Testis (tissue), 3 donors: Measurements from ENCODE around the gene CHRM2. TPM values are rescaled to one million over a fixed set of nuclear protein-coding genes. Genes with fewer than 3 reads are reported as not detected.

Experiments used
- DNase-seq: peaks from one replicate; pipeline ENCODE4 v3.0.0-alpha.2; 2019
- H3K27ac ChIP-seq, 2 donors: fragments of 200-600 bp; sonication (generic); one replicate each; pipeline ENCODE4 v1.5.1; 2019
- H3K27me3 ChIP-seq: fragments of 200-600 bp; sonication (generic); one replicate; pipeline ENCODE4 v1.5.1; 2019
- H3K36me3 ChIP-seq: fragments of 200-600 bp; sonication (generic); one replicate; pipeline ENCODE4 v1.5.1; 2017; ENCODE audit warnings: low read depth; ENCODE audit errors: missing control alignments
- H3K4me1 ChIP-seq: fragments of 200-600 bp; sonication (generic); one replicate; pipeline ENCODE4 v1.5.1; 2019
- H3K4me3 ChIP-seq, 2 donors: fragments of 200-600 bp; sonication (generic); one replicate each; pipeline ENCODE4 v1.5.1; 2017 to 2019
- H3K9me3 ChIP-seq: fragments of 200-600 bp; sonication (generic); one replicate; pipeline ENCODE4 v1.5.1; 2017
- POLR2A ChIP-seq: fragments of 450-650 bp; IDR thresholded peaks from one replicate; pipeline ENCODE4 v1.6.1; 2017; ENCODE audit warnings: antibody characterized with exemption, mild to moderate bottlenecking, moderate library complexity
- WGBS, 2 donors: methylation state at CpG; one replicate each; pipeline ENCODE4 v1.1.5; 2018; 5-methylcytosine and 5-hydroxymethylcytosine counted together
- intact Hi-C: fragments of 100-400 bp; cut with DNase I; formaldehyde crosslinking; loops from one replicate; pipeline ENCODE4 v1.15.1; 2023; ENCODE audit warnings: low total_unique reads
- polyA plus RNA-seq: library from polyadenylated mRNA; stranded (reverse); fragments of 350-450 nt; fragmentation: Illumina TruSeq; extraction: RNeasy Lipid Tissue Mini Kit (QIAGEN cat#74804); gene quantifications from one replicate; pipeline ENCODE4 v1.2.3, GENCODE V29; 2014; ENCODE audit warnings: low read depth, low replicate concordance; ENCODE audit not compliant: insufficient read depth
- total RNA-seq, 2 donors: library from RNA; depleted of rRNA; stranded (reverse); fragments of >200 nt; gene quantifications; one replicate each; pipeline ENCODE4 v1.2.3, GENCODE V29; 2016
- TF ChIP-seq, protein P1 (sequence below), 3 experiments: fragments of 450-650 bp in 2 of 3; fragments of 200-600 bp in 1 of 3; sonication (generic) in 1 of 3; IDR thresholded peaks; one replicate each; pipeline ENCODE4 v1.5.1; 2016 to 2019; ENCODE audit warnings: antibody characterized with exemption in 3 of 3, mild to moderate bottlenecking in 2 of 3, moderate library complexity in 1 of 3

CHRM2 gene
- total and polyA plus RNA-seq, 3 donors from 2014 or later: 0.31 to 1.7 (median 0.55) TPM

- Histone ChIP-seq H3K4me1 (no peaks in the 10 kb centered on the region), H3K27ac (no peak overlapping the region)
- whole genome bisulfite sequencing, 2 donors: 87 to 88% methylated on average over 1 of the region's 1 CpG
These were observed 98.4 kb downstream of the CHRM2 start for GRCh38 chr7:136966825-136967224.

GRCh38 chr7:136969761-136970160, 101.3 kb downstream of the CHRM2 start:
- no peaks in the 10 kb centered on the region for H3K36me3 ChIP-seq
- no peak for DNase-seq
- TF ChIP-seq, protein P1, sequence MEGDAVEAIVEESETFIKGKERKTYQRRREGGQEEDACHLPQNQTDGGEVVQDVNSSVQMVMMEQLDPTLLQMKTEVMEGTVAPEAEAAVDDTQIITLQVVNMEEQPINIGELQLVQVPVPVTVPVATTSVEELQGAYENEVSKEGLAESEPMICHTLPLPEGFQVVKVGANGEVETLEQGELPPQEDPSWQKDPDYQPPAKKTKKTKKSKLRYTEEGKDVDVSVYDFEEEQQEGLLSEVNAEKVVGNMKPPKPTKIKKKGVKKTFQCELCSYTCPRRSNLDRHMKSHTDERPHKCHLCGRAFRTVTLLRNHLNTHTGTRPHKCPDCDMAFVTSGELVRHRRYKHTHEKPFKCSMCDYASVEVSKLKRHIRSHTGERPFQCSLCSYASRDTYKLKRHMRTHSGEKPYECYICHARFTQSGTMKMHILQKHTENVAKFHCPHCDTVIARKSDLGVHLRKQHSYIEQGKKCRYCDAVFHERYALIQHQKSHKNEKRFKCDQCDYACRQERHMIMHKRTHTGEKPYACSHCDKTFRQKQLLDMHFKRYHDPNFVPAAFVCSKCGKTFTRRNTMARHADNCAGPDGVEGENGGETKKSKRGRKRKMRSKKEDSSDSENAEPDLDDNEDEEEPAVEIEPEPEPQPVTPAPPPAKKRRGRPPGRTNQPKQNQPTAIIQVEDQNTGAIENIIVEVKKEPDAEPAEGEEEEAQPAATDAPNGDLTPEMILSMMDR (IDR thresholded peaks at IDR 0.05): no peak
- no peak for TF ChIP-seq POLR2A
- H3K27me3 ChIP-seq: no peaks in the 10 kb centered on the region
- 45 to 48% methylated on average over 2 of the region's 2 CpGs for WGBS, 2 donors
- H3K4me1 ChIP-seq: no peaks in the 10 kb centered on the region
- H3K9me3 ChIP-seq: no peaks in the 10 kb centered on the region
- no peak overlapping the region for H3K27ac ChIP-seq
- H3K4me3 ChIP-seq: no peak overlapping the region
- intact Hi-C loops: no loop called here

More at GRCh38 chr7:136966825-136967224, 98.4 kb downstream of the CHRM2 start:
- Histone ChIP-seq H3K27me3 (no peaks in the 10 kb centered on the region), H3K36me3 (no peaks in the 10 kb centered on the region), H3K9me3 (no peaks in the 10 kb centered on the region), H3K4me3 (no peak overlapping the region)
- intact Hi-C loops: no loop called here
- no peak for TF ChIP-seq POLR2A
- TF ChIP-seq, protein P1 (IDR thresholded peaks at IDR 0.05): no peak
- no peak for DNase-seq

DNA sequence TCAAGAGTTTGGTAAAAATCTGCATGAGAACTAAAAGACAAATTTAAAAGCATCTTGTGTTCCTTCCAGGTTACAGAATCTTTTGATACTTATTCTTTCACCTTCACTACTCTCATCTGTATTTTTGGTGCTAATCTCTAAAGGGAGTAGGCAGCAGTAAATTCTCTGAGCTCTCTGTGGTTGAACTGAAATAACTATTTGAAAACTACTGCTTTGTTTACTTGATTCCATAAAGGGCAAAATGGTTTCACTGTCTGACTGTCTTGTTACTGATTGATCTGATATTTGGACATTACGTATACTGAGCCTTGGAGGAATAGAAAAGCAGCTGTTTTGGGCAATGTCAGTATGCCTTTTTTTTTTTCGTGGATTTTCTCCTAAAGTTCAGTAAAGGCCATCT, 103.3 kb downstream of the CHRM2 start:
- no peaks in the 10 kb centered on the region for H3K9me3 ChIP-seq
- TF ChIP-seq POLR2A: no peak
- TF ChIP-seq, protein P1 (IDR thresholded peaks at IDR 0.05): no peak
- no peaks in the 10 kb centered on the region for H3K4me1 ChIP-seq
- 78 to 83% methylated on average over 2 of the region's 2 CpGs for WGBS, 2 donors
- no peak overlapping the region for H3K4me3 ChIP-seq
- intact Hi-C loops: no loop called here
- no peak for DNase-seq
- H3K27ac ChIP-seq: no peak overlapping the region
- no peaks in the 10 kb centered on the region for H3K36me3 ChIP-seq
- no peaks in the 10 kb centered on the region for H3K27me3 ChIP-seq

DNA sequence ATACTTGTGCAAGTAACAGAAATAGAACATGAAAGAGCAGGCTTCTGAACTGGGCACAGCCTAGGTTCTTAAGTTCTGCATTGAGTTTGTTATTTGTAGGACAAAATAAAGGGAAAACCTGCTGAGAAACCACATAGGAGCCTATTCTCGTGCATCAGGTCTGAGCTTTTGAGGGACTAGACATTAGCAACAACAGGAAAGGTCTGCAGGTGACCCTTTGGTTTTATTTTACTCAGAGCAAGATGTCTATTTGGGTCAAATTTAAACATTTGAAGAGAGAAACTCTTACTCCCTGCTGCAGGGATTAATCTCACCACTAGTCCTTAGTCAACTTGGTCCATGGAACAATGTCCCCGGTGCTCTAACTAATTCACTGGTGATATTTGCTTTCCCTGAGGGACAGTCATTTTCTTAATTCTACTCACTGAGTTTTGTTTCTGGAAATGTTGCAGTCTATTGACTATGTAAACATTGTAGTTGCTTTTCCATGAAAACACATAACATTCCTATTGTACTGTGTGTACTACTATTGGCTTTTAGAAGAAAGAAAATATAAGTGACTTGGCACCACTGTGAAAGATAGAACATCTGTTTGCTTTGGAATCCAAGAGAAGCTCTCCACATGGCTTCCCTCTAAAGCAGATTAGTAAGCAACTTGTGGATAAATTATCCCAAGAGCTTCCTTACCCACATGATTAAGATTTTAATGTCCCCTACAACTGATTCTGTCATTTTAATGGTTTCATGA, 108.2 kb downstream of the CHRM2 start:
- DNase-seq: no peak
- H3K36me3 ChIP-seq: no peaks in the 10 kb centered on the region
- no peak overlapping the region for H3K27ac ChIP-seq
- H3K27me3 ChIP-seq: no peaks in the 10 kb centered on the region
- H3K4me1 ChIP-seq: no peaks in the 10 kb centered on the region
- 22 to 47% methylated on average over 2 of the region's 2 CpGs for WGBS, 2 donors
- no peak overlapping the region for H3K4me3 ChIP-seq
- TF ChIP-seq, protein P1 (IDR thresholded peaks at IDR 0.05): no peak
- TF ChIP-seq POLR2A: no peak
- no peaks in the 10 kb centered on the region for H3K9me3 ChIP-seq
- intact Hi-C loops: no loop called here

DNA sequence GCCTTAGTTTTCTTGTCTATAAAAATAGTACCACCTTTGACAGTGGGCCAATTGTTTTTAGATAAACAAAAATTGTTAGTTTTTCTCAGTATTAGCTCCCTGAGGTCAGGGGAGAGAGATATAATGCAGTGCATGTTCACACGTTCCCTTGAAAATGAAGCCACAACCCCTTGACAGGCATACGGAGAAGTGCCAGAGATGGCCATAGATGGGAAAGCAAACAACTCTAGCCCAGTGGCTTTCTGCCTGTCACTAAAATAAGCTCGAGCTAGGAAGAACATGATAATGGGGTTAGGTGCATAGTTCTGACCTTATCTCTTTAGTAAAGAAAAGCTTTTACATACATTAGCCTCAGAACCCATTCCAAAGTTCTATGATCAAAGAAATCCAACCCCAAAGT, 124.9 kb downstream of the CHRM2 start:
- Histone ChIP-seq H3K27ac (no peak overlapping the region), H3K4me1 (no peaks in the 10 kb centered on the region), H3K27me3 (no peaks in the 10 kb centered on the region), H3K4me3 (no peak overlapping the region), H3K36me3 (no peaks in the 10 kb centered on the region), H3K9me3 (no peaks in the 10 kb centered on the region)
- intact Hi-C loops: no loop called here
- WGBS, 2 donors: 66% methylated on average over 3 of the region's 3 CpGs
- no peak for TF ChIP-seq POLR2A
- TF ChIP-seq, protein P1 (IDR thresholded peaks at IDR 0.05): no peak
- no peak for DNase-seq
